H9 (cell line): ENCODE measurements around the gene GRID1. TPM values are rescaled to one million over a fixed set of nuclear protein-coding genes. Genes with fewer than 3 reads are reported as not detected.

Experiments used
- DNase-seq: peaks from one replicate; pipeline ENCODE4 v3.0.0-alpha.2; 2017
- H2AFZ ChIP-seq: one replicate; pipeline ENCODE4 v1.6.1; 2013; ENCODE audit warnings: mild to moderate bottlenecking, low read length, control low read depth, moderate library complexity
- H2AK5ac ChIP-seq: 2 replicates; pipeline ENCODE4 v1.6.1; 2013; ENCODE audit warnings: low read length, control low read depth, mixed read lengths; ENCODE audit not compliant: insufficient read length
- H2BK120ac ChIP-seq: one replicate; pipeline ENCODE4 v1.6.1; 2013; ENCODE audit warnings: low read depth, mild to moderate bottlenecking, low read length, control low read depth, inconsistent platforms; ENCODE audit not compliant: poor library complexity, severe bottlenecking
- H2BK12ac ChIP-seq: 2 replicates; pipeline ENCODE4 v1.6.1; 2013; ENCODE audit warnings: low read length, control low read depth, mixed read lengths, low read depth; ENCODE audit not compliant: insufficient read length
- H2BK15ac ChIP-seq: 2 replicates; pipeline ENCODE4 v1.6.1; 2013; ENCODE audit warnings: low read depth, low read length, control low read depth
- H2BK20ac ChIP-seq: one replicate; pipeline ENCODE4 v1.6.1; 2013; ENCODE audit warnings: low read depth, mild to moderate bottlenecking, low read length, control low read depth, inconsistent platforms; ENCODE audit not compliant: poor library complexity, severe bottlenecking
- H2BK5ac ChIP-seq: 2 replicates; pipeline ENCODE4 v1.6.1; 2013; ENCODE audit warnings: low read length, control low read depth, mixed read lengths; ENCODE audit not compliant: insufficient read length
- H3K14ac ChIP-seq: 2 replicates; pipeline ENCODE4 v1.6.1; 2013; ENCODE audit warnings: low read length, control low read depth; ENCODE audit not compliant: insufficient read depth
- H3K18ac ChIP-seq: 2 replicates; pipeline ENCODE4 v1.6.1; 2013; ENCODE audit warnings: low read depth, mild to moderate bottlenecking, mixed read lengths, low read length, control low read depth; ENCODE audit not compliant: insufficient read length
- H3K23ac ChIP-seq: 2 replicates; pipeline ENCODE4 v1.6.1; 2013; ENCODE audit warnings: low read length, control low read depth, mixed read lengths, low read depth; ENCODE audit not compliant: insufficient read length
- H3K23me2 ChIP-seq: 2 replicates; pipeline ENCODE4 v1.6.1; 2013; ENCODE audit warnings: low read depth, mild to moderate bottlenecking, mixed read lengths, low read length, control low read depth; ENCODE audit not compliant: insufficient read length, poor library complexity, severe bottlenecking
- H3K27ac ChIP-seq: 2 replicates; pipeline ENCODE4 v1.5.1; 2013; ENCODE audit warnings: low read length, control low read depth, mixed read lengths, low read depth; ENCODE audit not compliant: insufficient read length
- H3K27me3 ChIP-seq: 2 replicates; pipeline ENCODE4 v1.6.1; 2013; ENCODE audit warnings: low read length, control low read depth, inconsistent platforms; ENCODE audit not compliant: insufficient read depth
- H3K4ac ChIP-seq: 2 replicates; pipeline ENCODE4 v1.6.1; 2013; ENCODE audit warnings: low read depth, mild to moderate bottlenecking, control low read depth, inconsistent platforms, low read length, moderate library complexity
- H3K4me1 ChIP-seq: 2 replicates; pipeline ENCODE4 v1.6.1; 2013; ENCODE audit warnings: low read length, control low read depth, inconsistent platforms; ENCODE audit not compliant: insufficient read depth
- H3K4me2 ChIP-seq: 2 replicates; pipeline ENCODE4 v1.6.1; 2013; ENCODE audit warnings: low read length, control low read depth, mixed read lengths; ENCODE audit not compliant: insufficient read length, insufficient read depth
- H3K56ac ChIP-seq: 2 replicates; pipeline ENCODE4 v1.6.1; 2013; ENCODE audit warnings: low read depth, mild to moderate bottlenecking, mixed read lengths, low read length, control low read depth; ENCODE audit not compliant: insufficient read length
- H3K79me1 ChIP-seq: 2 replicates; pipeline ENCODE4 v1.6.1; 2013; ENCODE audit warnings: low read depth, mild to moderate bottlenecking, moderate library complexity, low read length, control low read depth, inconsistent platforms; ENCODE audit not compliant: insufficient read depth, poor library complexity, severe bottlenecking
- H3K79me2 ChIP-seq: 2 replicates; pipeline ENCODE4 v1.6.1; 2013; ENCODE audit warnings: low read length, control low read depth, inconsistent platforms; ENCODE audit not compliant: insufficient read depth
- H3K9ac ChIP-seq: 2 replicates; pipeline ENCODE4 v1.6.1; 2013; ENCODE audit warnings: low read length, control low read depth, mixed read lengths; ENCODE audit not compliant: insufficient read length; ENCODE audit errors: extremely low read depth
- H3K9me3 ChIP-seq: one replicate; pipeline ENCODE4 v1.6.1; 2013; ENCODE audit warnings: low read depth, low read length, inconsistent platforms; ENCODE audit not compliant: control insufficient read depth
- H3T11ph ChIP-seq: one replicate; pipeline ENCODE4 v1.6.1; 2013; ENCODE audit warnings: mild to moderate bottlenecking, low read length, control low read depth, inconsistent platforms
- H4K20me1 ChIP-seq: one replicate; pipeline ENCODE4 v1.6.1; 2013; ENCODE audit not compliant: control insufficient read depth, insufficient read length, insufficient read depth
- H4K5ac ChIP-seq: 2 replicates; pipeline ENCODE4 v1.6.1; 2013; ENCODE audit warnings: low read depth, mild to moderate bottlenecking, mixed read lengths, low read length, control low read depth; ENCODE audit not compliant: insufficient read length
- H4K8ac ChIP-seq: replicated peaks from 2 replicates; pipeline ENCODE4 v1.6.1; 2013; ENCODE audit warnings: low read length, control low read depth, mixed read lengths, low read depth; ENCODE audit not compliant: insufficient read length
- H4K91ac ChIP-seq: 2 replicates; pipeline ENCODE4 v1.6.1; 2013; ENCODE audit warnings: low read depth, mild to moderate bottlenecking, moderate library complexity, mixed read lengths, low read length, control low read depth; ENCODE audit not compliant: insufficient read length
- H3K27ac Mint-ChIP-seq, 3 experiments: 2 replicates in 2 of 3; 3 replicates in 1 of 3; pipeline ENCODE4 v1.8.0; 2020 to 2021; ENCODE audit warnings: mixed read lengths in 3 of 3, mild to moderate bottlenecking in 1 of 3, moderate library complexity in 1 of 3
- H3K27me3 Mint-ChIP-seq: 2 replicates; pipeline ENCODE4 v1.8.0; 2021; ENCODE audit warnings: low read depth, mild to moderate bottlenecking, moderate library complexity, mixed read lengths
- H3K36me3 Mint-ChIP-seq, 3 experiments: 2 replicates in 2 of 3; 3 replicates in 1 of 3; pipeline ENCODE4 v1.8.0; 2020 to 2021; ENCODE audit warnings: low read depth in 3 of 3, mixed read lengths in 3 of 3; ENCODE audit not compliant: insufficient read depth in 1 of 3
- H3K4me1 Mint-ChIP-seq, 2 experiments: 2 replicates each; pipeline ENCODE4 v1.8.0; 2020; ENCODE audit warnings: mixed read lengths in 2 of 2
- H3K4me3 Mint-ChIP-seq, 2 experiments: 2 replicates in 1 of 2; 3 replicates in 1 of 2; pipeline ENCODE4 v1.8.0; 2020 to 2021; ENCODE audit warnings: mild to moderate bottlenecking in 2 of 2, mixed read lengths in 2 of 2, moderate library complexity in 1 of 2
- H3K9me3 Mint-ChIP-seq, 2 experiments: 2 replicates in 1 of 2; 3 replicates in 1 of 2; pipeline ENCODE4 v1.8.0; 2020; ENCODE audit warnings: mild to moderate bottlenecking in 2 of 2, mixed read lengths in 2 of 2, moderate library complexity in 1 of 2
- CTCF ChIP-seq: fragments of 200-600 bp; sonication (generic); conservative IDR thresholded peaks from 3 replicates; pipeline ENCODE4 v1.8.0; 2021; ENCODE audit warnings: antibody characterized with exemption, mild to moderate bottlenecking
- WGBS: extraction: QIAGEN DNeasy Blood & Tissue Kit; methylation state at CpG from one replicate; pipeline ENCODE4 v1.1.7; 2013; ENCODE audit warnings: missing lambda C conversion rate, low lambda C conversion rate, mixed read lengths; ENCODE audit not compliant: insufficient read length; ENCODE audit errors: extremely low coverage; 5-methylcytosine and 5-hydroxymethylcytosine counted together
- total RNA-seq: library from RNA; stranded (reverse); gene quantifications from 2 replicates; pipeline ENCODE4 v1.2.1, GENCODE V29; 2021

GRID1 gene
- total RNA-seq, 1 experiment from 2014 or later, result 0.35 TPM

GRCh38 chr10:85916994-85917573, 449.5 kb downstream of the GRID1 start:
- H2AK5ac ChIP-seq, result no peak overlapping the region
- H4K91ac ChIP-seq, result no peak overlapping the region
- no peak overlapping the region for H2BK12ac ChIP-seq
- TF ChIP-seq CTCF, result no peak
- no peak overlapping the region for H3K18ac ChIP-seq
- H3K4ac ChIP-seq, result no peak overlapping the region
- H3T11ph ChIP-seq, result no peak overlapping the region
- H3K79me1 ChIP-seq, result no peaks in the 10 kb centered on the region
- Mint-ChIP-seq H3K27me3 (no peaks in the 10 kb centered on the region; the same call in none of the 2 replicates), H3K9me3 (no peaks in the 10 kb centered on the region), H3K4me3 (no peak overlapping the region), H3K36me3 (no peaks in the 10 kb centered on the region), H3K27ac (no peak overlapping the region), H3K4me1 (peaks cover 11 to 17% of the 10 kb centered on the region in 2 experiments)
- no peak overlapping the region for H3K27ac ChIP-seq
- no peaks in the 10 kb centered on the region for H3K23me2 ChIP-seq
- H2BK120ac ChIP-seq, result no peak overlapping the region
- H3K14ac ChIP-seq, result no peak overlapping the region
- H2BK15ac ChIP-seq, result no peak overlapping the region
- WGBS, result no CpG with 5 or more reads among the region's 2 CpGs
- no peak overlapping the region for H2BK5ac ChIP-seq
- no peak overlapping the region for H3K9ac ChIP-seq
- no peak overlapping the region for H3K56ac ChIP-seq
- H3K79me2 ChIP-seq, result no peaks in the 10 kb centered on the region
- H3K27me3 ChIP-seq, result no peaks in the 10 kb centered on the region
- no peak overlapping the region for H3K23ac ChIP-seq
- H3K4me2 ChIP-seq, result no peak overlapping the region
- peaks cover 3% of the 10 kb centered on the region; the same call in 1 of the 2 replicates for H3K4me1 ChIP-seq
- DNase-seq, result no peak
- H2BK20ac ChIP-seq, result no peak overlapping the region
- H4K8ac ChIP-seq, result no peak overlapping the region
- no peak overlapping the region for H2AFZ ChIP-seq
- H4K20me1 ChIP-seq, result no peaks in the 10 kb centered on the region
- no peaks in the 10 kb centered on the region for H3K9me3 ChIP-seq
- H4K5ac ChIP-seq, result no peak overlapping the region
